Endothelial cell (in vitro differentiated cells): ENCODE measurements around the gene LMO3. TPM values are rescaled to one million over a fixed set of nuclear protein-coding genes. Genes with fewer than 3 reads are reported as not detected.

Experiments
- DNase-seq: peaks from one replicate; pipeline ENCODE4 v3.0.0; 2021; ENCODE audit warnings: low spot score
- H3K27ac Mint-ChIP-seq: one replicate; pipeline ENCODE4 v1.8.0; 2021; ENCODE audit warnings: mixed read lengths, inconsistent platforms; ENCODE audit not compliant: unreplicated experiment
- H3K27me3 Mint-ChIP-seq: one replicate; pipeline ENCODE4 v1.8.0; 2021; ENCODE audit warnings: mild to moderate bottlenecking, moderate library complexity, mixed read lengths, inconsistent platforms; ENCODE audit not compliant: unreplicated experiment
- H3K36me3 Mint-ChIP-seq: one replicate; pipeline ENCODE4 v1.8.0; 2021; ENCODE audit warnings: mild to moderate bottlenecking, low read depth, mixed read lengths, inconsistent platforms; ENCODE audit not compliant: unreplicated experiment
- H3K4me1 Mint-ChIP-seq: one replicate; pipeline ENCODE4 v1.8.0; 2021; ENCODE audit warnings: mild to moderate bottlenecking, mixed read lengths, inconsistent platforms; ENCODE audit not compliant: unreplicated experiment
- H3K4me3 Mint-ChIP-seq: one replicate; pipeline ENCODE4 v1.8.0; 2021; ENCODE audit warnings: mild to moderate bottlenecking, mixed read lengths, inconsistent platforms; ENCODE audit not compliant: unreplicated experiment
- H3K9me3 Mint-ChIP-seq: one replicate; pipeline ENCODE4 v1.8.0; 2021; ENCODE audit warnings: mixed read lengths, inconsistent platforms; ENCODE audit not compliant: unreplicated experiment
- CTCF ChIP-seq: fragments of 200-600 bp; sonication (generic); IDR thresholded peaks from one replicate; pipeline ENCODE4 v1.5.0; 2021; ENCODE audit warnings: antibody characterized with exemption; ENCODE audit not compliant: unreplicated experiment
- total RNA-seq: library from RNA; stranded (reverse); fragmentation: NEBNext Ultra II Directional; extraction: Animal tissue kit (Norgen Biotek cat#: 25700); gene quantifications from one replicate; pipeline ENCODE4 v1.2.1, GENCODE V29; 2021; ENCODE audit not compliant: unreplicated experiment

The LMO3 gene
- total RNA-seq, 1 donor from 2014 or later: not detected

- no peak for TF ChIP-seq CTCF
- DNase-seq: no peak
- no peak overlapping the region for H3K27ac Mint-ChIP-seq
- H3K4me1 Mint-ChIP-seq: no peaks in the 10 kb centered on the region
- H3K27me3 Mint-ChIP-seq: no peaks in the 10 kb centered on the region
- H3K36me3 Mint-ChIP-seq: no peaks in the 10 kb centered on the region
- H3K9me3 Mint-ChIP-seq: no peaks in the 10 kb centered on the region
- H3K4me3 Mint-ChIP-seq: no peak overlapping the region
Measured at GRCh38 chr12:16520328-16520727, 85.6 kb downstream of the LMO3 start.

GRCh38 chr12:16515666-16516065, 90.3 kb downstream of the LMO3 start:
- Mint-ChIP-seq H3K4me1 (no peaks in the 10 kb centered on the region), H3K4me3 (no peak overlapping the region), H3K27me3 (no peaks in the 10 kb centered on the region), H3K9me3 (no peaks in the 10 kb centered on the region), H3K36me3 (no peaks in the 10 kb centered on the region), H3K27ac (no peak overlapping the region)
- no peak for TF ChIP-seq CTCF
- no peak for DNase-seq

- TF ChIP-seq CTCF: no peak
- Mint-ChIP-seq H3K4me1 (peaks cover 2% of the 10 kb centered on the region), H3K36me3 (no peaks in the 10 kb centered on the region), H3K27ac (no peak overlapping the region), H3K27me3 (no peaks in the 10 kb centered on the region), H3K9me3 (no peaks in the 10 kb centered on the region), H3K4me3 (no peak overlapping the region)
- DNase-seq: no peak
Measured at GRCh38 chr12:16513231-16513630, 92.7 kb downstream of the LMO3 start.

GRCh38 chr12:16509411-16509810, 96.6 kb downstream of the LMO3 start:
- H3K27ac Mint-ChIP-seq: no peak overlapping the region
- no peak overlapping the region for H3K4me3 Mint-ChIP-seq
- DNase-seq: no peak
- no peaks in the 10 kb centered on the region for H3K36me3 Mint-ChIP-seq
- H3K4me1 Mint-ChIP-seq: peaks cover 2% of the 10 kb centered on the region
- H3K9me3 Mint-ChIP-seq: no peaks in the 10 kb centered on the region
- H3K27me3 Mint-ChIP-seq: no peaks in the 10 kb centered on the region
- no peak for TF ChIP-seq CTCF

GRCh38 chr12:16506394-16506793, 99.6 kb downstream of the LMO3 start:
- no peaks in the 10 kb centered on the region for H3K36me3 Mint-ChIP-seq
- H3K9me3 Mint-ChIP-seq: no peaks in the 10 kb centered on the region
- peaks cover 2% of the 10 kb centered on the region for H3K4me1 Mint-ChIP-seq
- no peak overlapping the region for H3K27ac Mint-ChIP-seq
- no peak for TF ChIP-seq CTCF
- no peak for DNase-seq
- no peak overlapping the region for H3K4me3 Mint-ChIP-seq
- no peaks in the 10 kb centered on the region for H3K27me3 Mint-ChIP-seq
